HCT116 (cell line): ENCODE results near the gene SOAT2. TPM values are rescaled to one million over a fixed set of nuclear protein-coding genes. Genes with fewer than 3 reads are reported as not detected.

Source experiments
- ATAC-seq: fragments of 200-7000 bp; cut with Tn5 transposase; 2 replicates; pipeline ENCODE4 v1.9.1; 2020; ENCODE audit warnings: mild to moderate bottlenecking, moderate library complexity
- BruUV-seq: library from RNA; stranded (reverse); fragments of 400-500 nt; replicated peaks from 2 replicates; lab custom pipeline; 2021; lab: Mats Ljungman, UMichigan
- CTCF ChIA-PET: fragments of 300-600 bp; sonication (Branson Sonifier 250); formaldehyde crosslinking; loops from one replicate; lab custom pipeline; 2021; ENCODE audit warnings: antibody characterized with exemption; lab: Charles Lee
- POLR2A ChIA-PET: fragments of 300-600, 350-600 bp; sonication (Branson Sonifier 250); formaldehyde crosslinking; loops from one replicate; lab custom pipeline; 2021; ENCODE audit warnings: antibody characterized with exemption; lab: Charles Lee
- RAD21 ChIA-PET, 2 experiments: fragments of 300-600 bp; sonication (Branson Sonifier 250); formaldehyde crosslinking; loops; one replicate each; lab custom pipeline; 2023; ENCODE audit warnings: low total read pairs in 2 of 2; ENCODE audit not compliant: uncharacterized antibody in 2 of 2, unreplicated experiment in 2 of 2, low non-redundant PET in 1 of 2; lab: Charles Lee
- DNase-seq: peaks from one replicate; pipeline ENCODE4 v3.0.0-alpha.2; 2010; ENCODE audit warnings: low read depth, low spot score
- H2AFZ ChIP-seq: fragments of 200-600 bp; shearing (Covaris generic), sonication (generic); 2 replicates; pipeline ENCODE4 v1.6.1; 2017; ENCODE audit warnings: low read depth, mixed run types, mixed read lengths, antibody characterized with exemption, low read length; ENCODE audit not compliant: poor library complexity, severe bottlenecking
- H3K27ac ChIP-seq: 2 replicates; pipeline ENCODE4 v1.5.1; 2012; ENCODE audit warnings: low read depth, low read length
- H3K27me3 ChIP-seq: fragments of 200-600 bp; sonication (generic); 2 replicates; pipeline ENCODE4 v1.6.1; 2016; ENCODE audit warnings: mixed run types, low read length, mixed read lengths; ENCODE audit not compliant: insufficient read depth
- H3K36me3 ChIP-seq, 2 experiments: fragments of 200-500 bp in 1 of 2; fragments of 200-600 bp in 1 of 2; sonication (Bioruptor generic) in 1 of 2; sonication (generic) in 1 of 2; 2 replicates each; pipeline versions ENCODE4 v1.5.1 to v1.6.1; 2014 to 2016; ENCODE audit warnings: low read length in 2 of 2, inconsistent platforms in 1 of 2, mixed read lengths in 1 of 2, mixed run types in 1 of 2; ENCODE audit not compliant: insufficient read depth in 2 of 2, control insufficient read depth in 1 of 2
- H3K4me1 ChIP-seq, 2 experiments: fragments of 200-600 bp in 1 of 2; sonication (generic) in 1 of 2; 2 replicates each; pipeline versions ENCODE4 v1.5.1 to v1.6.1; 2012 to 2017; ENCODE audit warnings: low read length in 2 of 2, inconsistent platforms in 1 of 2, mild to moderate bottlenecking in 1 of 2, mixed read lengths in 1 of 2, mixed run types in 1 of 2, moderate library complexity in 1 of 2; ENCODE audit not compliant: insufficient read depth in 2 of 2, control insufficient read depth in 1 of 2
- H3K4me2 ChIP-seq: fragments of 200-600 bp; sonication (generic); 2 replicates; pipeline ENCODE4 v1.6.1; 2017; ENCODE audit warnings: mixed run types, low read length, mixed read lengths
- H3K4me3 ChIP-seq, 2 experiments: fragments of 200-600 bp in 1 of 2; sonication (generic) in 1 of 2; replicated peaks in 1 of 2; 2 replicates each; pipeline ENCODE4 v1.5.1; 2011 to 2016; ENCODE audit warnings: low read length in 2 of 2, control low read depth in 1 of 2, low read depth in 1 of 2, mild to moderate bottlenecking in 1 of 2, mixed read lengths in 1 of 2, mixed run types in 1 of 2
- H3K79me2 ChIP-seq: fragments of 200-600 bp; sonication (generic); 2 replicates; pipeline ENCODE4 v1.6.1; 2017; ENCODE audit warnings: mild to moderate bottlenecking, mixed run types, low read length, moderate library complexity, mixed read lengths; ENCODE audit not compliant: insufficient read depth
- H3K9ac ChIP-seq: fragments of 200-600 bp; sonication (generic); 2 replicates; pipeline ENCODE4 v1.6.1; 2016; ENCODE audit warnings: low read length, mixed read lengths
- H3K9me2 ChIP-seq: fragments of 200-600 bp; sonication (generic), shearing (Covaris generic); 2 replicates; pipeline ENCODE4 v1.6.1; 2017; ENCODE audit warnings: mixed run types, mild to moderate bottlenecking, moderate library complexity; ENCODE audit not compliant: insufficient read depth
- H3K9me3 ChIP-seq, 2 experiments: fragments of 200-500 bp in 1 of 2; fragments of 200-600 bp in 1 of 2; sonication (Bioruptor generic) in 1 of 2; sonication (generic) in 1 of 2; 2 replicates each; pipeline ENCODE4 v1.6.1; 2014 to 2017; ENCODE audit warnings: low read length in 2 of 2, mixed read lengths in 2 of 2, inconsistent platforms in 1 of 2, low read depth in 1 of 2, mild to moderate bottlenecking in 1 of 2, mixed run types in 1 of 2, moderate library complexity in 1 of 2; ENCODE audit not compliant: control insufficient read depth in 1 of 2, insufficient read depth in 1 of 2
- H4K20me1 ChIP-seq: fragments of 200-600 bp; sonication (generic), shearing (Covaris generic); 2 replicates; pipeline ENCODE4 v1.6.1; 2017; ENCODE audit warnings: mixed run types, mild to moderate bottlenecking, moderate library complexity; ENCODE audit not compliant: insufficient read depth
- EZH2 ChIP-seq: fragments of 200-600 bp; sonication (generic); IDR thresholded peaks from 2 replicates; pipeline ENCODE4 v1.6.1; 2017; ENCODE audit warnings: antibody characterized with exemption, mixed run types
- JUND ChIP-seq: IDR thresholded peaks from 2 replicates; pipeline ENCODE4 v1.6.1; 2012
- POLR2AphosphoS5 ChIP-seq: IDR thresholded peaks from 2 replicates; pipeline ENCODE4 v1.6.1; 2011; ENCODE audit warnings: mild to moderate bottlenecking, low read depth, low read length, moderate library complexity
- SRF ChIP-seq: IDR thresholded peaks from 2 replicates; pipeline ENCODE4 v1.6.1; 2012; ENCODE audit warnings: low read depth
- TCF7L2 ChIP-seq: IDR thresholded peaks from 2 replicates; pipeline ENCODE4 v1.7.0; 2011; ENCODE audit warnings: borderline replicate concordance, inconsistent platforms; ENCODE audit not compliant: insufficient read depth, insufficient read length; ENCODE audit errors: extremely low read depth
- YY1 ChIP-seq: IDR thresholded peaks from 2 replicates; pipeline ENCODE4 v1.6.1; 2011; ENCODE audit warnings: low read length, low read depth, moderate library complexity, mild to moderate bottlenecking; ENCODE audit not compliant: insufficient replicate concordance; ENCODE audit errors: extremely low read depth
- ZNF274 ChIP-seq: fragments of 200-500 bp; sonication (Bioruptor generic); IDR thresholded peaks from 2 replicates; pipeline ENCODE4 v1.6.1; 2014; ENCODE audit warnings: mild to moderate bottlenecking, low read depth, low read length, inconsistent platforms
- intact Hi-C: fragments of 100-400 bp; cut with micrococcal nuclease; formaldehyde crosslinking; loops from 2 replicates; pipeline ENCODE4 v1.10.0; 2022
- total RNA-seq: library from RNA; stranded (reverse); gene quantifications from one replicate; pipeline ENCODE4 v1.2.1, GENCODE V29; 2021; ENCODE audit not compliant: unreplicated experiment

The SOAT2 gene
- total RNA-seq, 1 experiment from 2014 or later = 0.17 TPM

GRCh38 chr12:53097564-53098353 is 5.5 kb upstream of the SOAT2 start, which contains the start of gene IGFBP6:
IGFBP6 (plus strand) TSS chr12:53097667; CDS start chr12:53097718, 51 bp downstream.
- H3K27me3 ChIP-seq = no peaks in the 10 kb centered on the region

GRCh38 chr12:53098354-53098981 is 4.8 kb upstream of the SOAT2 start:
- DNase-seq (peak; percentile 41), ATAC-seq (peak; percentile 47)
- no peaks in the 10 kb centered on the region for H3K9me2 ChIP-seq
- BruUV-seq = TSS peak; percentile 76
- TF ChIP-seq POLR2AphosphoS5 (peak; percentile 69), JUND (no peak), TCF7L2 (no peak), SRF (no peak), YY1 (peak; percentile 79)
- no peaks in the 10 kb centered on the region for H3K79me2 ChIP-seq
- POLR2A ChIA-PET = interaction anchor here (0.7 to 3.6 kb wide), 7 partner anchors 19 to 167 kb away, joined by 3 to 27 read pairs (median 6); partner anchors contain the start of gene SPRYD3
- H3K4me3 ChIP-seq = peak overlapping the region; percentile 58 to 78
- peak overlapping the region; percentile 79 for H3K4me2 ChIP-seq
- RAD21 ChIA-PET = interaction anchor here (0.7 to 3.2 kb wide), 9 partner anchors 19 to 114 kb away, joined by 3 to 30 read pairs (median 5); partner anchors contain the start of gene SPRYD3 (in 2 of the 2)
- H3K27ac ChIP-seq = peak overlapping the region; percentile 98
- H4K20me1 ChIP-seq = no peaks in the 10 kb centered on the region
- H3K9ac ChIP-seq = peak overlapping the region; percentile 67
- CTCF ChIA-PET = interaction anchor here (0.7 to 3.6 kb wide), 20 partner anchors 19 to 223 kb away, joined by 3 to 110 read pairs (median 4); partner anchors contain the start of genes AAAS, CSAD, SPRYD3 and ZNF740
- no peak overlapping the region for H2AFZ ChIP-seq
- no peaks in the 10 kb centered on the region for H3K36me3 ChIP-seq
- H3K4me1 ChIP-seq = peaks cover 49 to 83% of the 10 kb centered on the region in 2 experiments
- intact Hi-C loops = no loop called here
- no peaks in the 10 kb centered on the region for H3K27me3 ChIP-seq
- H3K9me3 ChIP-seq = no peaks in the 10 kb centered on the region

More at GRCh38 chr12:53097564-53098353, 5.5 kb upstream of the SOAT2 start, which contains the start of gene IGFBP6:
- Histone ChIP-seq H3K9ac (peak within 1 kb of the TSS; percentile 67), H3K36me3 (no peaks in the 10 kb centered on the region), H3K27ac (peak within 1 kb of the TSS; percentile 98), H3K79me2 (no peaks in the 10 kb centered on the region), H3K4me2 (peak within 1 kb of the TSS; percentile 79), H3K4me3 (peak within 1 kb of the TSS; percentile 58 to 78), H3K9me2 (no peaks in the 10 kb centered on the region), H4K20me1 (no peaks in the 10 kb centered on the region), H3K4me1 (peaks cover 49 to 77% of the 10 kb centered on the region in 2 experiments), H3K9me3 (no peaks in the 10 kb centered on the region), H2AFZ (no peak within 1 kb of the TSS)
- TF ChIP-seq ZNF274 = no peak
- peak; percentile 70 for TF ChIP-seq TCF7L2
- TF ChIP-seq POLR2AphosphoS5 = peak; percentile 63
- TF ChIP-seq SRF = no peak
- TF ChIP-seq EZH2 = no peak
- BruUV-seq = no TSS peak
- ATAC-seq = peak; percentile 59
- POLR2A ChIA-PET = interaction anchor here (0.8 to 3.6 kb wide), 6 partner anchors 19 to 61 kb away, joined by 3 to 27 read pairs (median 6); partner anchors contain the start of gene SPRYD3
- intact Hi-C loops = no loop called here
- RAD21 ChIA-PET = interaction anchor here (0.7 to 3.2 kb wide), 5 partner anchors 18 to 52 kb away, joined by 3 to 30 read pairs (median 3); partner anchors contain the start of gene SPRYD3 (in 1 of the 2)
- DNase-seq = no peak
- CTCF ChIA-PET = interaction anchor here (1.4 to 3.6 kb wide), 7 partner anchors 18 to 83 kb away, joined by 4 to 110 read pairs (median 10); partner anchors contain the start of genes CSAD, SPRYD3 and ZNF740
